HG03575 (cell line): ENCODE results near the gene PTPRN2.
"Not testable (repeated sequence)": the region's sequence is repeated elsewhere in the genome, so short reads cannot be mapped to it uniquely, and the experiment has no call there.

ENCODE experiments used
- ATAC-seq: cut with Tn5 transposase; IDR thresholded peaks from one replicate; pipeline ENCODE4 v1.9.1; 2021; ENCODE audit not compliant: unreplicated experiment, insufficient number of reproducible peaks, low FRiP score; ENCODE audit errors: extremely low read depth

The PTPRN2 gene

GRCh38 chr7:158317238-158318205 is 270.1 kb downstream of the PTPRN2 start:
- no peak for ATAC-seq

GRCh38 chr7:158316466-158317031 is 271.1 kb downstream of the PTPRN2 start:
- ATAC-seq, result no peak

GRCh38 chr7:158315881-158316280 is 271.7 kb downstream of the PTPRN2 start:
- no peak for ATAC-seq

DNA sequence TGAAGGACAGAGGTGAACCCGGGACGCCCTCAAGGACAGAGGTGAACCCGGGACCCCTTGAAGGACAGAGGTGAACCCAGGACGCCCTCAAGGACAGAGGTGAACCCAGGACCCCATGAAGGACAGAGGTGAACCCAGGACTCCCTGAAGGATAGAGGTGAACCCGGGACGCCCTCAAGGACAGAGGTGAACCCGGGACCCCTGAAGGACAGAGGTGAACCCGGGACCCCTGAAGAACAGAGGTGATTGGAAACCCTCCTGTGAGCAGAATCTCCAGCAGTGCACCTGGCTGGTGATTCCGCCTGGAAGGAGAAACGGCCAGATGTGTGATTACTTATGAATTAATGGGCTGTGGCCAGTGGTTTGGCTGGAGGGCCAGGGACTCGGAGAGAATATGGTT is 272.3 kb downstream of the PTPRN2 start:
- no peak for ATAC-seq

DNA sequence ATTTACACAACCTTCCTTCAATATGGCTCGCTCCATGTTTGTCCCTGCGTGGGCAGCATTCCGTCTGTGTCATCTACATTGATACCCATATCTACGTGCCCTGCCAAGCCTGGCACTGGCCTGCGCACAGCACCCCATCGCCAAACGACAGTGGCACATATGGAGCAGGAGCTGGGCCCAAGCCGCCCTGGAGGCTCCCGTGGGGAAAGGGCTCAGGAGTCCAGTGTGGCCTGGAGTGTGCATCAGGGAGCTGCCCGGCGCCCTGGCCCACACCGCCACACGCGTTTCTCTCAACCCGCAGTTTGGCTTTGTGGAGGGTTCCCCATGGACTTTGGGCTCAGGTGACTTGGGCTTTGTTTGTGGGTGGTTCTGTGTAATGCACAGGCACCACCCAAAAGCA is 273.2 kb downstream of the PTPRN2 start:
- no peak for ATAC-seq

DNA sequence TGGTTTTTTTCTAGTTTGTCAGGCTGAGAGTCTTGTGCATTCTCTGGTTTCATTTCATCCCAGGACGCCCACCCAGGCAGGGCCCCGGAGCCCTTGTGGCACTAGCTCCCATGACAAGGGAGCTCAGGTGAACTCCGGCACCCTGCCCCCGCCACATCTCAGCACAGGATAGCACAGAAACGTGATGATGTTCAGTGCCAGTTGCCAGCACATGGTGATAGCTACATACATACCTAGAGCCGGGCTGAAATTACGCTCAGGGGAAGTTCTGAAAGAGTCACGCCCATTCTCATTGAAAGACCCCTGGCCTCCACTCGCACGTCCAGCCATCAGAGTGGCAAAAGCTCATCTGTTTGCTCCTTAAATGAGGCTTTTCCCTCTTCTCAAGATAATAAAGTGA is 273.7 kb downstream of the PTPRN2 start:
- ATAC-seq, result no peak

DNA sequence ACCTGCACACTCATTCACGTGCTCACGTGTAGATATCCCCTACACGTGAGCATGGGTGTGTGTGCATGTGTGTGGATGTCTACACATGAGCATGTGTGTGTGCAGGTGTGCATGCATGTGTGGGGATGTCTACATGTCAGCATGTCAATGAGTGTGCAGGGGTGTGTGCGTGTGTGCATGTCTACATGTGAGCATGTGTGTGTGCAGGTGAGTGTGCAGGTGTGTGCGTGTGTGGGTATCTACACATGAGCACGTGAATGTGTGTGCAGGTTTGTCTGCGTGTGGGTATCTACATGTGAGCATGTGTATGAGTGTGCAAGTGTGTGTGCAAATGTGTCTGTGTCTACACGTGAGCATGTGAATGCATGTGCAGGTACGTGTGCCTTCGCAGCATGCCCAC is 274.8 kb downstream of the PTPRN2 start:
- ATAC-seq, result no peak

DNA sequence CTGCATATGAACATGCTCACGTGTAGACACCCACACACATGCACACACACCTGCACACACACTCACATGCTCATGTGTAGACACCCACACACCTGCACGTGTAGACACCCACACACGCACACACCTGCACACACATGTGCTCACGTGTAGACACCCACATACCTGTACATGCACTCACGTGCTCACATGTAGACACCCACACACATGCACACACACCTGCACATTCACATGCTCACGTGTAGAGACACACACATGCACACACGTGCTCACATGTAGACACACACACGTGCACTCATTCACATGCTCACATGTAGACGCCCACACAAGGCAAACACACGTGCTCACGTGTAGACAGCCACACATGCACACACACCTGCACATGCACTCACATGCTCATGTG is 275.8 kb downstream of the PTPRN2 start:
- no peak for ATAC-seq

GRCh38 chr7:158310924-158311666 is 276.5 kb downstream of the PTPRN2 start:
- no peak for ATAC-seq

- ATAC-seq, result no peak
These were observed 277.5 kb downstream of the PTPRN2 start for GRCh38 chr7:158309868-158310763.

- no peak for ATAC-seq
These were observed 279.6 kb downstream of the PTPRN2 start for GRCh38 chr7:158308001-158308400.

DNA sequence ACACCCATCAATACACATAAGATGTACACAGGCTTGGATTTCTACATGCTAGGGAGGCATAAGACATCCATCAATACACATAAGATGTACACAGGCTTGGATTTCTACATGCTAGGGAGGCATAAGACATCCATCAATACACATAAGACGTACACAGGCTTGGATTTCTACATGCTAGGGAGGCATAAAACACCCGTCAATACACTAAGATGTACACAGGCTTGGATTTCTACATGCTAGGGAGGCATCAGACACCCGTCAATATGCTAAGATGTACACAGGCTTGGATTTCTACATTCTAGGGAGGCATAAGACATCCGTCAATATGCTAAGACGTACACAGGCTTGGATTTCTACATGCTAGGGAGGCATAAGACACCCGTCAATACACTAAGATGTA is 283.6 kb downstream of the PTPRN2 start:
- not testable (repeated sequence) for ATAC-seq

DNA sequence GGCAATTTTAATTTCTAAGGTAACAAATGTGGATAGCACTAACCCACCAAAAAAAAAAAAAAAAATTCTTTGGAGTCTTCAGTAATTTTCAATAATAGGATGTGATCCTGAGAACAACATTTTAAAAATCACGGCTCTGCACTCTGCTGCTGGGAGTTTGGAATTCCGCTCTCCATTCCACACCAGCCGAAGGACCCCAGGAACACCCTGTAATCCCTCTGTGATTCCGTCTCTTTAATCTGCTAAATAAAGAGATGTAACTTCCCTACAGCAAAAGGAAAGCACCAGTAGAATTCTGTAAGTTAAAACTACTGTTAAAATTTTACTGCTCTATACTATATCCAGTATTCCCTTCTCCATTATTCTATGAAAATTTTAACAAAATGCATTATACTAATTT is 284.5 kb downstream of the PTPRN2 start:
- no peak for ATAC-seq

GRCh38 chr7:158302274-158303070 is 285.2 kb downstream of the PTPRN2 start:
- no peak for ATAC-seq

- no peak for ATAC-seq
These were observed 286.4 kb downstream of the PTPRN2 start for GRCh38 chr7:158301207-158301606.

DNA sequence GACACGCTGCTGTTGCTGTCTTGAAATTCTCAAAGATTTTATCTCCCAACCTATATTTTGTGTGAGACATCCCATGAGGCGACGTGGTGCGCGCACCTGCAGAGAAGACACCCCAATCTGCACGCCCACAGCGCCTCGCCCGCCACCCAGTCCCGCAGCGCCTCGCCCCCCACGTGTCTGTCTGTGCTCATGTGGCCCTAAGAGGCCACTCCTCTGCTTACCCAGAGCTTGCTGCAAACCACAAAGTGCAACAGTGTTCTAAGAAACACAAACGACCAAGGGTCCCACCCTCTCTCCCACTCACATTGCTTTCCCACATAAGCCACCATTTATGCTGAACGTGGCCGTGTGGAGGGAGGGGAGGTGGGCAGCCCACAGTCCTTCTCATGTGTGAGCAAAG is 287.2 kb downstream of the PTPRN2 start:
- ATAC-seq, result no peak

GRCh38 chr7:158299607-158300006 is 288.0 kb downstream of the PTPRN2 start:
- ATAC-seq, result no peak

- no peak for ATAC-seq
These were observed 290.9 kb downstream of the PTPRN2 start for GRCh38 chr7:158296798-158297104.
